ENCODE measurements around the gene TRPV2.

The TRPV2 gene

DNA sequence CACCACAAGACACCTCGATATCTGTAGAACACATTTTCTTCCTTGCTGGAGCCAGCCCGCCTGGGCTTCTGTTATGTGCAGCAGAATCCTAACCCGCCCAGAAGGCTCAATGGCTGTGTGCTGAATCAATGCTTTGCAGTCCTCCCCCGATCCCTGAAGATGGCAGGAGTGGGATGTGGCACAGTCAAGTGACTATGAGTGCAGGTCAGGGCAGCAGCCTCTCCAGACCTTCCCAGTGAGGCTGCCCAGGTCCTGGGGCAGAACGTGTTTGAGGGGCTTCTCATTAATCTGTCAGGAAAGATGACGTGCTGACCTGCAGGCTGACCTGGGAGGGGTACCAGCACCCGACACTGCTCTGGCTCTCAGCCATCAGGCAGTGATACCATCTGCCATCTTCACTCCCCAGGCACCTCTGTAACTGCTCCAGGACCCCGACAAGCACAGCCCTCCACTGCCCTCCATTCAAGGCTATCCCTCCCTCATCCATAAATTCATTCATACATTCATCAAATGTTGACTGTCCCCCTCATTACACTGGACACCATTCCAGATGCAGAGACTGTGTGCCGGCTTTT is 41.5 kb downstream of the TRPV2 start:
- CTCF ChIA-PET = interaction anchor here (14.4 kb wide), 1 partner anchor 67 kb away, joined by 562 read pairs; no protein-coding TSS in a partner anchor
- TF ChIP-seq, protein P1, sequence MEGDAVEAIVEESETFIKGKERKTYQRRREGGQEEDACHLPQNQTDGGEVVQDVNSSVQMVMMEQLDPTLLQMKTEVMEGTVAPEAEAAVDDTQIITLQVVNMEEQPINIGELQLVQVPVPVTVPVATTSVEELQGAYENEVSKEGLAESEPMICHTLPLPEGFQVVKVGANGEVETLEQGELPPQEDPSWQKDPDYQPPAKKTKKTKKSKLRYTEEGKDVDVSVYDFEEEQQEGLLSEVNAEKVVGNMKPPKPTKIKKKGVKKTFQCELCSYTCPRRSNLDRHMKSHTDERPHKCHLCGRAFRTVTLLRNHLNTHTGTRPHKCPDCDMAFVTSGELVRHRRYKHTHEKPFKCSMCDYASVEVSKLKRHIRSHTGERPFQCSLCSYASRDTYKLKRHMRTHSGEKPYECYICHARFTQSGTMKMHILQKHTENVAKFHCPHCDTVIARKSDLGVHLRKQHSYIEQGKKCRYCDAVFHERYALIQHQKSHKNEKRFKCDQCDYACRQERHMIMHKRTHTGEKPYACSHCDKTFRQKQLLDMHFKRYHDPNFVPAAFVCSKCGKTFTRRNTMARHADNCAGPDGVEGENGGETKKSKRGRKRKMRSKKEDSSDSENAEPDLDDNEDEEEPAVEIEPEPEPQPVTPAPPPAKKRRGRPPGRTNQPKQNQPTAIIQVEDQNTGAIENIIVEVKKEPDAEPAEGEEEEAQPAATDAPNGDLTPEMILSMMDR (IDR thresholded peaks at IDR 0.05; ENCODE audit: insufficient read depth, low read length, missing control alignments) = no peak
- POLR2A ChIA-PET = no interaction called here
- H3K4me3 ChIP-seq (ENCODE audit: low read depth, low read length) = no peak overlapping the region
- DNase-seq (ENCODE audit: low read depth, low spot score) = no peak

DNA sequence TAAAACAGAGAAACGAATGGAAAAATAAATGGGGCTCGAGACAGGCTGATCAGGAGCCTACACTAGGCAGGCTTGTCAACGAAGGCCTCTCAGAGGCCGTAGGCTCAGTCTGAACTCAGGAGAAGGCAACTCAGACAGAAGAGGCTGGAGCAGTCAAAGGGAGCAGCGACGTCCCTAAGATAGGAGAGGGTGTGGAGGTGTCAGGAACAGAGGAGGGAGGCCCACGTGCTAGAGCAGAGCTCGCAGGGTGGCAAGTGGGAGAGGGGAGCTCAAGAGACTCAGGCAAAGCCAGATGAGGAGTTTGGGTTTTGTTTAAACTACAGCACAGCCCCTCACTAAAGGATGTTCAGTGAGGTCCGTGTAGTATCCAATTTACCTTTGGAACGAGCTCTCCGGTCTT is 43.9 kb downstream of the TRPV2 start:
- no peak overlapping the region for H3K4me3 ChIP-seq (ENCODE audit: low read depth, low read length)
- TF ChIP-seq, protein P1 (IDR thresholded peaks at IDR 0.05; ENCODE audit: insufficient read depth, low read length, missing control alignments) = no peak
- no peak for DNase-seq (ENCODE audit: low read depth, low spot score)
- CTCF ChIA-PET = interaction anchor here (1.1 to 7.5 kb wide), 4 partner anchors 8 to 96 kb away, joined by 3 to 88 read pairs (median 4); no protein-coding TSS in a partner anchor
- POLR2A ChIA-PET = interaction anchor here (1.0 kb wide), 1 partner anchor 9 kb away, joined by 3 read pairs; no protein-coding TSS in a partner anchor

DNA sequence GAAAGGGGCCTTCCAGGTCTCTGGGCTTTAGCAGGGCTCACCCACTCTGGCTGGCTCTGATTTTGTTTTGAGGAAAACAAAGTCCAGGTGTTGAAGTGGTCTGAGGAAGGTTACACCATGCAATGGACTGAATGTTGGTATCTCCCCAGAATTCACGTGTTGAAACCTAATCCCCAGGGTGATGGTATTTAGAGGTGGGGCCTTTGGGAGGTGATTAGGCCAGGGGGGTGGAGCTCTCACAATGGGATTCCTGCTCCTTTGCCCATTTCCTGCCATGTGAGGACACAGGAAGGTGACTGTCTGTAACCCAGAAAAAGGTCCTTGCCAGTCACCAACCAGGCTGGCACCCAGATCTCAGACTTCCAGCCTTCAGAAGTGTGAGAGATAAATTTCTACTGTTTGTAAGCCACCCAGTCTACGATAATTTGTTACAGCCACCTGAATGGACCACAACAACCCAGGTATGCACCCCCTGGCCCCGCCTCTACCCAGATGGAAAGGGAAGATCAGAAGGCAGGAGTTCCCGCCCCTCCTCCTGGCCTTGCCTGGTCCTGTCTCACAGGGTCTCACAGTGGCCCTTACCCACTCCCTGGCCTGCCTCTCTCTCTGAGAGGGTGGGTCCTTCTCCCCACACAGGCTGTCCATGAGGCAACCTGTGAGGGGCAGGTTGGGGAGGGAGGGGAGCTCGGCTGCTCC is 44.6 kb downstream of the TRPV2 start:
- H3K4me3 ChIP-seq (ENCODE audit: low read depth, low read length) = no peak overlapping the region
- TF ChIP-seq, protein P1 (IDR thresholded peaks at IDR 0.05; ENCODE audit: insufficient read depth, low read length, missing control alignments) = no peak
- POLR2A ChIA-PET = interaction anchor here (1.0 kb wide), 1 partner anchor 9 kb away, joined by 3 read pairs; no protein-coding TSS in a partner anchor
- DNase-seq (ENCODE audit: low read depth, low spot score) = no peak
- CTCF ChIA-PET = interaction anchor here (0.8 to 7.5 kb wide), 5 partner anchors 9 to 96 kb away, joined by 3 to 88 read pairs (median 4); no protein-coding TSS in a partner anchor

DNA sequence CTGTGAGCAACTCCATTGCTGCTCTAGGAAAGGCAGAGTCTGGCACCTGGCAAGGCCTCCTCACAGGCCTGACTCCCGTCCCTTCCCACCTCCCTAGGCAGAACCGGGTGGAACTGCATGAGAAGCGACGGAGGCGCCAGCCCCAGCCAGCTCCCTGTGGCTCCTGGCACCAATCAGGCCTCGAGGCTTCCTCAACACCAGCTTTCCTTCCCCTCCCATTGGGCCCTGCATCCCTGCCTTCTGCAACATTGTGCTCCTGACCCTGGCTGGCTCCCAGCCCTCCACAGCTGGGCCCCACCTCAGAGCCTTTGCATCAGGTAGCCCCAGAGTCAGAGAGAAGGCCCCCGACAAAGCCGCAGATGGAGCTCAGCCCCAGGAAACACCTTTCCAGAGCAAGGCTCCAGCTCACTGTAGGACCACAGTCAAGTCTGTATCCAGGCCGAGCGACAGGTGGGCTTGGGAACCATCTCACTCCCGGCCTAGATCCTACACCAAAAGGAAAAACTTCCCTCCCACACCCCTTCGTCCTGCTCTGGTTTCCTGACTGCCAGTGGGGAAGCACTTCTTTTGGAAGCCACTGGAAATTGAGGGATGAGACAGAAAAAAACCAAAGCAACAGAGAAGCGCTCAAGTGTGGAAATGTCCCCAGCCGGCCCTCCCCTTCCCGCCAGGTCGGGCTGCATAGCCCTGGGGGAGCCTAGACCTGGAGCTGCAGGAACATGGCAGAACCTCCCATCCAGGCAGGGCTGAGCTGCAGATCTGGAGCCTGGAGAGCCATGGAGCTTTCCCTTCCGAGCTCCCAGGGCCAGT is 45.6 kb downstream of the TRPV2 start:
- ChIA-PET POLR2A (no interaction called here), CTCF (interaction anchor here (0.8 to 7.5 kb wide), 4 partner anchors 9 to 128 kb away, joined by 3 to 88 read pairs (median 31); no protein-coding TSS in a partner anchor)
- TF ChIP-seq, protein P1 (IDR thresholded peaks at IDR 0.05; ENCODE audit: insufficient read depth, low read length, missing control alignments) = no peak
- no peak for DNase-seq (ENCODE audit: low read depth, low spot score)
- no peak overlapping the region for H3K4me3 ChIP-seq (ENCODE audit: low read depth, low read length)

DNA sequence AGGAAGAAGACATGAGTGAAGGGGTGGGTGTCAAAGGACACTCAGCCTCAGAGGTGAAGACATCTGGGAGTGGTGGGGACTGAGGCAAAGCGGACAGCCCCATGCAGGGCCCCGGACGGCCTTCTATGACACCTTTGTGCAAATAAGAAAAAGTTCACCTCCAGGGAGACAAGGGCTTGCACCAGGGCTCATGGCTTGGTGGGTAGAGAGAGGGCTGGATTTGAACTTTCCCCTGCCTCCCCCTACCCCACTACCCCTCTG is 46.2 kb downstream of the TRPV2 start:
- ChIA-PET POLR2A (no interaction called here), CTCF (interaction anchor here (4.9 to 7.5 kb wide), 2 partner anchors 9 to 59 kb away, joined by 59 to 88 read pairs; no protein-coding TSS in a partner anchor)
- H3K4me3 ChIP-seq (ENCODE audit: low read depth, low read length) = no peak overlapping the region
- no peak for DNase-seq (ENCODE audit: low read depth, low spot score)
- TF ChIP-seq, protein P1 (IDR thresholded peaks at IDR 0.05; ENCODE audit: insufficient read depth, low read length, missing control alignments) = no peak
